AG09319 (cell line): ENCODE data around the gene OSBPL1A.

ENCODE experiments used
- DNase-seq: peaks from one replicate; pipeline ENCODE4 v3.0.0-alpha.2; 2010; ENCODE audit warnings: low read depth; ENCODE audit errors: extremely low read depth
- CTCF ChIP-seq: IDR thresholded peaks from 2 replicates; pipeline ENCODE4 v1.5.1; 2011; ENCODE audit warnings: low read depth, mild to moderate bottlenecking, inconsistent platforms, low read length, moderate library complexity

OSBPL1A gene

GRCh38 chr18:24277516-24278195 lies 120.0 kb downstream of the OSBPL1A start:
- no peak for TF ChIP-seq CTCF
- DNase-seq = no peak

GRCh38 chr18:24276994-24277393 lies 120.6 kb downstream of the OSBPL1A start:
- no peak for TF ChIP-seq CTCF
- no peak for DNase-seq

GRCh38 chr18:24274837-24275236 lies 122.8 kb downstream of the OSBPL1A start:
- DNase-seq = no peak
- no peak for TF ChIP-seq CTCF

- TF ChIP-seq CTCF = no peak
- no peak for DNase-seq
Measured at GRCh38 chr18:24273596-24273995, 124.0 kb downstream of the OSBPL1A start.

GRCh38 chr18:24272229-24272525 lies 125.4 kb downstream of the OSBPL1A start:
- TF ChIP-seq CTCF = no peak
- DNase-seq = no peak

- peak; percentile 43 for DNase-seq
- TF ChIP-seq CTCF = peak; percentile 27
Measured at GRCh38 chr18:24271381-24272228, 126.0 kb downstream of the OSBPL1A start.

GRCh38 chr18:24270937-24271380 lies 126.7 kb downstream of the OSBPL1A start:
- TF ChIP-seq CTCF = no peak
- peak; percentile 31 for DNase-seq
